G401.6 (cell line): Measurements from ENCODE around the gene PTGIS.

ENCODE experiments used
- FAIRE-seq: peaks from 2 replicates; lab custom pipeline; 2012; peaks lifted over from hg19 to GRCh38; lab: Jason Lieb, UNC

PTGIS gene

DNA sequence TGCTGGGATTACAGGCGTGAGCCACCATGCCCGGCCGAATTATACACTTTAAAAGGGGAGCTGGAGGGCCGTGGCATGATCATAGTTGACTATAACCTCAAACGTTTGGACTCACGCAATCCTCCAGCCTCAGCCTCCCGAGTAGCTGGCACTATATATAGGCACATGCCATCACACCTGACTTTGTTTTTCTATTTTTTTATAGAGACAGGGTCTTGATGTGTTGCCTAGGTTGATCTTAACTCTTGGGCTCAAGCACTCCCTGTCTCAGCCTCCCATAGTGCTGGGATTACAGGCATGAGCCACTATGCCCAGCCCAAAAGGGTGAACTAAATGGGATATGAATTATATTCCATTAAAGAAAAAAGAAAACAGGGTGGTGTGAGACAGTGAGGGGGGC is 7.8 kb downstream of the PTGIS start:
- no peak for FAIRE-seq

DNA sequence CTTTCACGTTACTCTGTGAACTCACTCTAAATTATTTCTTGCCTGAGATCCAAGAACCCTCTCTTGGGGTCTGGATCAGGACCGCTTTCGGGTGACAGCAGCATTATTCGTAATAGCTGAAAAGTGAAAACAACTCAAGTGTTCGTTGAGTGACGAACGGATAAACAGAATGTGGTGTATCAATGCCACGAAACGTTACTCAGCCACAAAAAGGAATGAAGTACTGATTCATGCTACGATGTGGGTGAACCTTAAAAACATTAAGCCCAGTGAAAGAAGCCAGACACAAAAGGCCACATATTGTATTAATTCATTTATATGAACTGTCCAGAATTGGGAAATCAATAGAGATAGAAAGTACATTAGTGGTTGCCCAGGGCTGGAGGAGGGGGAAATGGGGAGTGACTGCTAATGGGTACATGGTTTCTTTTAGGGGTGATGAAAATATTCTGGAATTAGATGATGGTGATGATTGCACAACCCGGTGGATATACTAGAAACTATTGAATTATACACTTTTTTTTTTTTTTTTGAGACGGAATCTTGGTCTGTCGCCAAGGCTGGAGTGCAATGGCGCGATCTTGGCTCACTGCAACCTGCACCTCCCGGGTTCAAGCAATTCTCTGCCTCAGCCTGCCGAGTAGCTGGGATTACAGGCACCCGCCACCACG is 8.4 kb downstream of the PTGIS start:
- no peak for FAIRE-seq

DNA sequence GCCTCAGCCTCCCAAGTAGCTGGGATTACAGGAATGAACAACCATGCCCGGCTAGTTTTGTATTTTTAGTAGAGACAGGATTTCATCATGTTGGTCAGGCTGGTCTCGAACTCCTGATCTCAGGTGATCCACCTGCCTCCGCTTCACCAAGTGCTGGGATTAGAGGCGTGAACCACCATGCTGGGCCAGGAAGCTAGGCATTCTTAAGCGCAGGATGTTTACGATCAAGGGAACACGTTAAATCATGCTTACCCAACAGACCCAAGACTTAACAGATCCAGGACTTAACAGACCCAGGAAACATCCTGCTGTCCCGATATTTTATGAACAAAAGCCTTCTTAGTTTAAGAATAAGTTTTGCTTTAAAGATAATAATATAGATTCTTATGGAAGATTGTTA is 9.1 kb downstream of the PTGIS start:
- no peak for FAIRE-seq

DNA sequence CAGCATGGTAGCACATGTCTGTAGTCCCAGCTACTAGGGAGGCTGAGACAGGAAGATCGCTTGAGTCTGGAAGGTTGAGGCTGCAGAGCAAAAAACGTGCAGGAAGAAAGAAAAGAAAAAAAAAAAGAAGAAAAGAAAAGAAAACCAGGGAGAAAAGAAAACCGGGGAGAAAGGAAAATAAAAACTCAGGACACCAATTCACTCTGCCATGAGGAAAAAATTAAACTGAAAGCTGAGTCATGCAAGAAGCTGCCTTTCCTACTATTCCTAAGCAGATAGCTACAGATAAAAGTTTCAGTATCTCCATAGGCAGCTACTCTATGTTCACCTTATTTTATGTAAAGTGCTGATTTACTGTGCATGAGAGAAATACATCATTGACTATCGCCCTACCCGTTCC is 10.5 kb downstream of the PTGIS start:
- no peak for FAIRE-seq

DNA sequence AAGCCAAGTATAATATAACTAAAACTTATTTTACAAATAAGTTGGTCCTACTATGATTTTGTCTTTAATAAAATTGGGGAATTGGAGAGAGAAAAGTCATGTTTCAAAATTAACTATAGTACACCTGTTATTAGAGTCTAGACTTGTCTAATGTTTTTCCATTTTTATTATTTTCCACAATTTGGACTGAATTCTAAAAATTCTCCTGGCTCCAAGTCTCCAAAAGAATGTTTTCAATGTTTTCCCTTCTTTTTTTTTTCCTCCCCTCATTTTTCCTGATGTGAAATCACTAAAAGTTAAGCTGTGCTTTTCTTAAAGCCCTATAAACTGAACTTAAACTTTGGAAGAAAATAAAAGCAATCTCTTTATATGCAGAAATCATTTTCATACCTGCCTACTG is 11.3 kb downstream of the PTGIS start:
- FAIRE-seq = no peak

DNA sequence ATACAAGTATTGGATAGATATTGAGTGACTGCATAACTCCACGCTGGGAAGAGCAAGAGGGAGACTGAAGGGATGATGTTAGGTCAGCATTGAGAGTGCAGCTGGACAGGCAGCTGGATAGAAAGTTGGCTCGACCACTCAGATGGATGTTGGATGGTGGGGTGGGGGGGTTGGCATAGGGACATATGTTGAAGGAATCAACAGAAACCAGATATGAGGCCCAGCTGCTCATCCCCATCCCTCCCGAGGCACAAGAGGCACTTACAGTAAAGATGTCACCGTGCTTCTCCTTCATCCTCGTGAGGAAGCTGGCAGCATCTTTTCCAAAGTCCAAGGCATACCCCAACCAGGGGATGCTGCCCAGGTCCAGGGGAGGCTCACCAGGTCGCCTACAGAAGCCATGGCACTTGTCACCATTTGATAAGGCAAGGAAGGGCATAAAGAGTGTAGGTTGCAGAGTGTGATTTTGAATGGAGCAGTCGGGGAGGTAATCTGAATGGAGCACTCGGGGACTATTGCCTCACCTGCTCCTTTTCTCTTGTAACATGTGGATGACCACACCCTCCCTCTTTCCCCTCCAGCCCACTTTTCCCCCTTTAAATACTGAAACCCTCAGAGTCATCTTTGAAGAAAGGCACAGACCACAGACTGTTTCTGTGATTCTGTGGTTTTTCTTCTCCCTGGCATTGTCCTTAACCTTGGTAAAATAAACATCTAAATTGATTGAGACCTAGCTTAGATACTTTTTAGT is 18.0 kb downstream of the PTGIS start:
- FAIRE-seq = no peak

DNA sequence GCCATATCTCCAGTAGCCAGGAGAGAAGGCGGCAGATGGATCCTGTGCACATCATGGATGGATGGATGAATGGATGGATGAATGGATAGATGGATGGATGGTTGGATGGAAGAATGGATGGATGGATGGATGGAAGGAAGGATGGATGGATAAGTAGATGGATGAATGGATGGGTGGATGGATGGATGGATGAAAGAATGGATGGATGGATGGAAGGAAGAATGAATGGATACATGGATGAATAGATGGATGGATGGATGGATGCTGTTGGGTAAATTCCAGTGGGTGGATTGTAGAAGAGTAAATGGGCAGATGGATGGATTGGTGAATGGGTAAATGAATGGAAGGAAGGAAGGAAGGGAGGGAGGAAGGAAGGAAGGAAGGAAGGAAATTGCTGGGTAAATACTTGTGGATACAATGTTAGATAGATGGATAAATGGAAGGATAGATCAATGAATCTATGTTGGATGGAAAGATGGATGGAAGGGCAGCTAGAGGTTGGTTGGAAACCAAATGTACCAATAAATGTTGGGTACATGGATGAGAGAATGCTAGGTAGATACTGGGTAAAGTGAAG is 19.5 kb downstream of the PTGIS start:
- no peak for FAIRE-seq

DNA sequence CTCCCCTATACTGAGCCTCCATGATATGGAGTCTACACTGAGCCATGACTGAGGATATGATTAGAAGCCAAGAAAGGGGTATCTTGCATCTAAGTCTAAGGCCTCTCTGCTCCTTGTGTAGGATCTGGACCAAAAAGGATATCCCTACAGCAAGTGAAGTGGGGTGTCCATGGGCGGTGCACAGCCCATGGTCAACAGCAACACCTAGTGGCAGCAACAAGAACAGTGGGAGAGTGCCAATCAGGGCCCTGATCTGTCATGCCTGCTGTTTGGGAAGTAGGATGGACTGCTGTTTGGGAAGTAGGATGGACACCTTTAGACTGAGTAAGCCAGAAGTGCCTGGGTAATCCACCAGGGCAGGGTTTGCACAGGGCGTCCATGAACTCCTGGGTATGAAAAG is 22.4 kb downstream of the PTGIS start:
- FAIRE-seq = no peak

DNA sequence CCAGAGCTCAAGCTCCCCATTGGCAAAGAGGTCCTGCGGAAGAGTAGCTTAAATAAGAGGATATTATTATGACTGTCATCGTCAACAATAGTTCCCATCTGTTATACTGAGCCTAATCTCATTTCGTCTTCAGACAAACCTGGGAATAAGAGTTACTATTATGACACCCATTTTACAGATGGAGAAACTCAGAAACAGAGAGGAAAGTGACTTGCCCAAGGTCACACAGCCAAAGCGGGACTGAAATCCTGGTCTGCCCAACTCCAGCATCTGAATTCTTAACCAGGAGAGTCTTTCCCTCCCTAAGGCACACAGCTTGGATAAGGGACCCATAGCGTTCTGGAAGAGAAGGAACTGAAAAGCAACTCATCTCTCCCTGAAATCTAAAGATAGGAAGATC is 23.4 kb downstream of the PTGIS start:
- no peak for FAIRE-seq

DNA sequence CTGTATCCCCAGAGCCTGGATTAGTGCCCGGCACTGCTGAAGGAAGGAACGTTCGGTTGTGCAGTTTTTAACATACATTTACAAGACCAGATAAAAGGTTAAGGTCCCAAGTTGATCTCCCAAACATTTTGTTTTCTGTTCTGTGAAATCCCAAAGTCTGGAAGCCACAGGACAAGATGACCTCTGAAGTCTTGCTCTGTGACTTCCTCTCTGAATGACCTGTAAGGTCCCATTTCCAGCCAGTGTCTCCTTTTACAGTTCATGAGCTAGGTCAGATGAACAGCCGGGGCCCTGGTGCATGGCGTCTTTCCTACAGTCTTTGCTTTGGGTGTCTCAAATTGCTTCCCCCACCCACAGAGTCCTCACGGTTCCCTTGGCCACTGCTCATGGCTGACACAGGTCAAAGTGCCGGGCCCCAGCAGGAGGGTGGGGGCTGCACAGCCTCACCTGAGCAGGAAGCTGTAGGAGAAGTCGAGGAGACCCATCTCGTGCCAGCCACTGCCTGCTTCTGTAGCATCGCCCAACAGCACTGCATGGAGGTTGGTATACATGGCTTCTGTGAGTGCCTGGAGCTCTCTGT is 24.0 kb downstream of the PTGIS start:
- FAIRE-seq = no peak

DNA sequence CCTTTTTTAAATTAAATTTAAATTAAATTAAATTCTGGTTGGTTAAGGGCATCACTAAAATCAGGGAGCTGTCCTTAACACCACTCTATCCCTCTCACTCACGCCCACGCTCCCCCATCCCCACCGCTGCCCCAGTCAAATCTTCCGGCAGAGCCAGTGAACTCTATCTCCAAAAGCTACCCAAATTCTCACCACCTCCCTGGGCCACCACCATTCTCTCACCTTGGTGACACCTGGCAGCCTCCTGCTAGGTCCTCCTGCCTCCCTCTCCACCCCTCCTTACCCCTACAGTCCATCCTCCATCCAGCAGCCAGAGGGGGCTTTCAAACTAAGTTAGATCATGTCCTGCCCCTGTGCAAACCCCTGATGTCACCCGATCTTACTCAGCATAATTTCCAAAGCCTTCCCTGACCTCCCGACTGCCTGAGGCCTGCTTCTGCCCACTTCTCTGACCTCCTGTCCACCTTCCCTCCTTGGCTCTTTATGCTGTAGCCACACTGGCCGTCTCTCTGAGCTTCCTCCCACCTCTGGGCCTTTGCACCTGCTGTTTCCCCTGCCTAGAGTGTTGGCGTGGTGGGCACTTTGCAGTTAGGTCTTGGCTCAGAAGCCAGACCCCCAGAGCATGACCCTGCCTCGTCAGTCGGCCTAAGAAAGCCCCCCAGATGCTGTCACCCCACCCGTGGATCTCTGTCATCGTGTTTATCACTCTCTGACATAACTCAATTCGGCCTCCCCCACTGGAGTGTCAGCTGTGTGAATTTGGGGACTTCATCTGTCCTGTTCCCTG is 24.7 kb downstream of the PTGIS start:
- no peak for FAIRE-seq

DNA sequence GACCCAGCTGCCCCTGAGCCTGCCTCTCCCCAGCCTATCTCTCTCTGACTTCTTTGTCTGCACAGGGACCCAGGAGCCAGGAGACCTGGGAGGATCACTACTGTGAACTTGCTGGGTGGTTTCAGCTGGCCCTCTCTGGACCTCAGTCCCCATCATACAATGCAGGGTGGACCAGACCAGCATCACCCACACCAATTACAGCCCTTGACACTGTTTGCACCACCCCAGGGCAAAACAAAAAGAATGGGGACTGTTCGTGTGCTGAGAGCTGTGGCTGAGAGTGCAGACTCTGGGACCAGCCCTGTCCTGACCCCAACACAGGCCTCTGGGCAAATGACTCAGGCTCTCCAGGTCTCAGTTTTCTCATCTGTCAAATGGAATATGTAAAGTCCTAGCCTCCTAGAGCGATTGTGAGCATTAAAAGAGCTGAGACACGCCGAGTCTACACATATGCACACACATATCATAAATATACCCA is 25.4 kb downstream of the PTGIS start:
- FAIRE-seq = no peak

DNA sequence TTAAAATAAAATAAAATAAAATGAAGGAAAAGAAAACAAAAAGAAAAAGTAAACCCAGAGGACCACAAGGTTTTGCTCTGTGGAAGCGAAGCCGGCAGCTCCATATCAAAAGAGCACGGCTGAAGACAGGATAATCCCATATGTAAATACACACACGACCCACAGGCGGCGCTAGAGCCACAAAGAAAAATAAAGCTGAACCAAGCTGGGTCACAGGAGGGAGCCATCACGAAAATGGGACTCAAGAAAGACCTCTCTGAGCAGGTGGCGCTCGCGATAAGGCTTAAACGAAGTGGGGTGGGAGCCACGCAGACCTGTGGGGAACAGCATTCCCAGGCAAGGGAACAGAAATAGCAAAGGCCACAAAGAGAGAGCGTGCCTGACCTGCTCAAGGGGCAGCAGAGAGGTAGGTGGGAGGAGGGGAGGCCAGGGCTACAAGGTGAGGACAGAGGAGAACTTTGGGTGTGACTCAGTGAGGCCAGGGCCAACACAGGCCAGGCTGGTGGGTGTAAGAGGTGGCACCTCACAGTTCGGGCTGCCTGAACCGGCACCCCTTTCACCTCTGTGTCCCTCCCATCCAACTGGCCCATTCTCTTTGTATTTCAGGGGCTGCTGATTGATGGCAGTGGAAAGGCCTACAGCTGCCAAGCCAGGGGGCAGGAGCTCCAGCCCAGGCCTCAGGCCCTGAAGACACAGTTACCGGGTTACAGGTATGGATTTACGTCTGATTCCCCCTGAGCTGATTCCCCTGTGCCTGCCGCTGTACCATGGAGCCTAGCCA is 26.0 kb downstream of the PTGIS start:
- no peak for FAIRE-seq

DNA sequence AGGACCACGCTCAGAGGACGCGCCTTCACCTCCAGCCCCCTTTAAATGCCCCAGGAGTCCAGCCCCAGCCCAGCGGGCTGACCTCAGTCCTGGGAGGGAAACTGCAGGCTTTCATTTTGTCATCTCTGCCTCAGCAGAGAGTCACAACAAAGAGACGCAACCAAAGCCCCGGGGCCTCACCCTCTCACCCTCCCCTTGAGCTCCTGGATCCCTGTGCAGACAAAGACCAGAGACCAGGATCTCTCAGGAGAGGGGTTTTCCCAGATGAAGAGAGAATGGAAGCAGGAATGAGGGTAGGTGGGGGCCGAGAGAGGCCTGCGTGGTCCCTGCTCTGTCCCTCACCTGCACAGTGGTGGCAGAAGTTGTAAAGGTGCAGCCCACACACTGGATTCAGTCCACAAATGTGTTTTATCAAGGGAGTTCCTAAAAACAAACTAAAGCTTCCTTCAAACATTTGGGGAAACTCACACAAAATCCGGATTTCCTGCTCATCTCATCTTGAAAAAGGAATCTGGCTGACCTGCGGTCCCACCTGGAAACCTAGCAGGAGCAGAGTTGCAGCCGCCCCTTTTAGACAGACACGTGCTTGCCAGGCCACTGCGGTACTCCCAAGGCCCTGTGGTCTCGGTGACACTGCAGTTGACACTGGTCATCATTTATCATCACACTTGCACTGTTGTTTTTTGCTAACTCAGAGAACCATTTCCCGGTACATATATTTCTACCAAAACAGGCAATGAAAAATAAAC is 27.1 kb downstream of the PTGIS start:
- FAIRE-seq = no peak

DNA sequence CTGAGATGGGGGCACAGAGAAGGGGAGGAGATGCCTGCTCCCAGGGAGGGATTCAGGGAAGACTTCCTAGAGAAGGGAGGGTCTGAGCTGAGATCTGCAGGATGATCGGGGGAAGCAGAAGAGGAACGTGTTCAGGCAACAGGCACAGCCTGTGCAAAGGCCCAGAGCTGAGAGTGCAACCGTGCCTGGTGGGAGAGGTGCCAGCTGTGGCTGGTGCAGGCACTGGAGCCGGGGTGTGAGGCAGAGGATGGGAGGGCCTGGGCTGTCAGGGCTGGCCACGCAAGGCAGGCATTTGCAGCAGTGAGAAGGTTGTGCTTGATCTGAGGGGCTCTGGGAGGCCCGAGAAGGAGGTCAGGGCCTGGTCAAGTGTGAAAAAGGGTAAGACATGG is 27.7 kb downstream of the PTGIS start:
- no peak for FAIRE-seq

DNA sequence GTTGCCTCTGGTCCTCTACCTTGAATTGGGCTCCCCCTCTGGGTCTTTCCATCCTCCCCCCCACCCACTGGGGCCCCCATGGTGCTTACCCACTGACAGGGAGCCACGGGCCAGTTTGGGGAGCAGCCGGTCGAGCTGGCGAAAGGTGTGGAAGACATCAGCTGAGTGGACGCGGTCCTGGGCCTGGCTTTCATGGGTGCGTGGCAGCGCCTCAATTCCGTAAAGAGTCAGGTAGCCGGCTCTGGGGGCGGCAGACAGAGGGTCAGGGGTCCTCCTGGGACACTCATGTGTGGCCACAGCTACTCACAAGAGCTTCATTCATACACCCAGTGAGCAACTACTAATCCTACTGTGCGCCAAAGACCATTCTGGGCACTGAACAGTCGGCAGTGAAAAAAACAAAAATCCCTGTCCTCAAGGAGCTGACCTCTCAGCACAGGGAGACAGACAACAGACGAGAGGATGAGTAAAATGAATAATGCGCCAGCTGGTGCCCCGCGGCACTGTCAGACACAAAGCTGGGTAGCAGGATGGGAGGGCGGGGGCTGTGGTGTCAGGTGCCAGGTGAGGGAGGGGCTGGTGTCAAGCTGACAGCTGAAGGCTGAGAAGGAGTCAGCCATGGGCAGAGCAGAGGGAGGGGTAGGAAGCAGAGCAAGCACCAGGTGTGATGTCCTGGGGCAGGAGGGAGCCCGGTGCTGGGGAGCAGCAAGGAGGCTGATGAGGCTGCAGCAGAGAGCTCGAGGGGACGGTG is 28.3 kb downstream of the PTGIS start:
- no peak for FAIRE-seq

DNA sequence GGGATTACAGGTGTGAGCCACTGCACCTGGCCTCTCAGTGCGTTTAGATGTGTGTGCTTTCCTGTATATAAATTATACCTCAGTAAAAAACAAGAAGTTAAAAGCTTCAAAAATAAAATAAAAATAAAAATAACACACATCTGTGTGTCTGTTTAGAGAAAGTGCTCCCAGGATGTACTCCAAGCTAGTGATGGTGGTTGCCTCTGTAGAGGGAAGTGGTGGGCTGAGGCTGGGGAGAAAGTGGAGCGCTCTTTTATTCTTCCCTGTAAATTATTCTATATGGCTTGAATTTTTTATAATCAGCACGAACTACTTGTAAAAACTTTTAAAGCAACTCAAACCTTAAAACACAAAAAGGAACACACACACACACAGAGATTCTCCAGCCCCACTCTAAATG is 29.0 kb downstream of the PTGIS start:
- FAIRE-seq = no peak

DNA sequence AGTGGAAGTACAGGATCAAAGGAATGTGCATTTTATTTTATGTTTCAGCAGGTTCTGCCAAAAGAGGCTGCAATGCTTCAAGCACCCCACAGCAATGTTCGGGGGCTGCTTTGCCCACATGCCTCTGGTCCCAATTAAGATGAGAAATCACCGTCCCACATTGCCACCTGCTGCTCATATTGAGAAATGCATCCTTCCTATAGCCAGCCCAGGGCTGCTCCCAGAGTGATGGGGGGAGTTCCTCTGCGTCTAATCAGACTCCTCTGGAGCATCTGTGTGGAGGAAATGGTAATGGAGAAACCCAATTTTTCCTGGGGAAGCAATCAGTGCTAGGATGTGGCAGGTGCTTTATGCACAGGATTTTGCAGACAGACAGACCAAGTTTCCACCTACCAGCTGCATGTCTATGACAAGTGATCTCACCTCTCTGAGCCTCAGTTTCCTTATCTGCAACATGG is 33.7 kb downstream of the PTGIS start:
- no peak for FAIRE-seq

DNA sequence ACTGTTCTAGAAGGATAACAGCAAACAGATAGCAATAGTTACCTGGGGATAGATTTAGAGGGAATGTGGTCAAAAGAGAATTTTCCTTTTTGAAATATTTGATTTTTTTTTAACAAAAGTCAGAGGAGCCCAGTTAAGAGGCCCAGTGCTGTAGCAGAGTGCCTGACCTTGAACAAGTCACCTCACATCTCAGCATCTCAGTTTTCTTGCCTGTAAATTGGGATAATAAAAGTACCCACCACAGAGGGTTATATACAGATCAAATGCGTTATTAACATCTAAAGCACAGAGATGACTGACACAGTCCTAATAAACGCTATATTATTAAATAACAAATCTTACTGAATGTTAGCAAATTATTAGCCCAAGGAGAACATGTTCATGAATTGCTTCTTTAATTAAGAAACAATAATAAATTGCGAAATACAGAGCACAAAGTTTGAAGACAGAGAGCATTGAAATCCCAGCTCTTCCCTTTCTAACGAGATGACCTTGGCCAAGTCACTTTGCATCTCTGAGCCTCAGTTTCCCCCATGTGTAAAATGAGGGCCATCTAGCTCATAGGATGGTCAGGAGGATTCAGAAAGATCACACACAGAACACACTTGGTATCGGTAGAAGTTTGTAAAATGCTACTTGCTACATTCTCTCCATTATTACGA is 35.5 kb downstream of the PTGIS start:
- no peak for FAIRE-seq

DNA sequence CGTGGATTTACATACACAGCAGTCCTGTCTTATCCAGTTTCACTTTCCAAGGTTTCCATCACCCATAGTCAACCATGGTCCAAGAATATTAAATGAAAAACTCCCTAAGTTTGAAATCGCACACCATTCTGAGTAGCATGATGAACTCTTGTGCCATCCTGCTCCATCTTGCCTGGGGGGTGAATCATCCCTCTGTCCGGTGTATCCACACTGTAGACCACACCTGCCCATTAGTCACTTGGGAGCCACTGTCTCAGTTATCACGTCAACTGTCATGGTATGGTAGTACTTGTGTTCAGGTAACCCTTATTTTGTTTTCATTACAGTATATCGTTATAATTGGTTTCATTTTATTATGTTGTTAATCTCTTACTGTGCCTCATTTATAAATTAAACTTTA is 38.5 kb downstream of the PTGIS start:
- FAIRE-seq = no peak
